HepG2 (cell line): ENCODE measurements around the gene SRRM2. TPM values are rescaled to one million over a fixed set of nuclear protein-coding genes. Genes with fewer than 3 reads are reported as not detected.
A peak's percentile ranks its signal among the peaks of the same experiment; 100 is the strongest.

ENCODE experiments used
- BCL6 ChIP-seq: IDR thresholded peaks from 2 replicates; pipeline ENCODE4 v1.6.1; 2016; ENCODE audit warnings: missing genetic modification reagents, missing compliant biosample characterization
- ELF4 ChIP-seq: sonication (generic); formaldehyde crosslinking; IDR thresholded peaks from 2 replicates; pipeline ENCODE4 v1.5.0; 2020; ENCODE audit warnings: missing genetic modification reagents, mild to moderate bottlenecking, moderate library complexity, borderline replicate concordance
- NBN ChIP-seq: fragments of 450-650 bp; conservative IDR thresholded peaks from 2 replicates; pipeline ENCODE4 v1.6.1; 2017
- NFKB2 ChIP-seq: sonication (generic); formaldehyde crosslinking; IDR thresholded peaks from 2 replicates; pipeline ENCODE4 v1.4.0; 2020; ENCODE audit warnings: missing genetic modification reagents, borderline replicate concordance
- PBX3 ChIP-seq: sonication (generic); formaldehyde crosslinking; IDR thresholded peaks from 2 replicates; pipeline ENCODE4 v1.8.1; 2023; ENCODE audit warnings: missing genetic modification reagents, inconsistent platforms, borderline replicate concordance
- RFX5 ChIP-seq: IDR thresholded peaks from 2 replicates; pipeline ENCODE4 v1.6.1; 2011; ENCODE audit warnings: low read depth, low read length, improper control_type of control experiment
- RFXANK ChIP-seq: IDR thresholded peaks from 2 replicates; pipeline ENCODE4 v1.6.1; 2016
- STAG1 ChIP-seq: sonication (generic); formaldehyde crosslinking; IDR thresholded peaks from 2 replicates; pipeline ENCODE4 v1.4.0; 2020; ENCODE audit warnings: missing genetic modification reagents
- ZHX1 ChIP-seq: sonication (generic); formaldehyde crosslinking; IDR thresholded peaks from 2 replicates; pipeline ENCODE4 v1.8.1; 2022; ENCODE audit warnings: low read depth, mild to moderate bottlenecking, missing genetic modification reagents
- ZNF530 ChIP-seq: sonication (generic); formaldehyde crosslinking; IDR thresholded peaks from 2 replicates; pipeline ENCODE4 v1.5.0; 2020; ENCODE audit warnings: low read depth, mild to moderate bottlenecking, missing genetic modification reagents
- ZNF629 ChIP-seq: sonication (generic); formaldehyde crosslinking; conservative IDR thresholded peaks from 2 replicates; pipeline ENCODE4 v1.5.0; 2020; ENCODE audit warnings: missing genetic modification reagents
- ZNF710 ChIP-seq: sonication (generic); formaldehyde crosslinking; IDR thresholded peaks from 2 replicates; pipeline ENCODE4 v1.5.0; 2020; ENCODE audit warnings: mild to moderate bottlenecking, missing genetic modification reagents, borderline replicate concordance
- polyA plus RNA-seq, 8 experiments: library from polyadenylated mRNA; depleted of rRNA in 3 of 8; stranded (reverse) in 7 of 8; unstranded in 1 of 8; fragments of >200 nt; fragmentation: Illumina TruSeq in 4 of 8; extraction: Trizol in 4 of 8; gene quantifications; 2 replicates each; pipeline versions ENCODE4 v1.2.1 to v1.2.3, GENCODE V29; 2011 to 2016; ENCODE audit warnings: low read depth in 4 of 8, missing spikeins in 1 of 8, mixed read lengths in 1 of 8; ENCODE audit not compliant: insufficient read depth in 1 of 8
- total RNA-seq, 5 experiments: library from RNA; depleted of rRNA; stranded (reverse); fragments of >200 nt; fragmentation: Illumina TruSeq; extraction: Trizol; gene quantifications; 2 replicates each; pipeline ENCODE4 v1.2.3, GENCODE V29; 2016; ENCODE audit warnings: low read depth in 1 of 5
- TF ChIP-seq, protein P1 (sequence below): sonication (generic); formaldehyde crosslinking; IDR thresholded peaks from 2 replicates; pipeline ENCODE4 v1.4.0; 2020; ENCODE audit warnings: missing genetic modification reagents
- TF ChIP-seq, protein P2 (sequence below): sonication (generic); formaldehyde crosslinking; IDR thresholded peaks from 2 replicates; pipeline ENCODE4 v1.4.0; 2020; ENCODE audit warnings: mild to moderate bottlenecking, missing genetic modification reagents
- TF ChIP-seq, protein P3 (sequence below): sonication (generic); formaldehyde crosslinking; IDR thresholded peaks from 2 replicates; pipeline ENCODE4 v1.8.0; 2022; ENCODE audit warnings: missing genetic modification reagents, mild to moderate bottlenecking, borderline replicate concordance

Gene SRRM2
- total and polyA plus RNA-seq, 2 of the 13 experiments (the other 11 are each of a cell fraction or from before 2014, with no cell fraction given) = 50.4 to 112 TPM

DNA sequence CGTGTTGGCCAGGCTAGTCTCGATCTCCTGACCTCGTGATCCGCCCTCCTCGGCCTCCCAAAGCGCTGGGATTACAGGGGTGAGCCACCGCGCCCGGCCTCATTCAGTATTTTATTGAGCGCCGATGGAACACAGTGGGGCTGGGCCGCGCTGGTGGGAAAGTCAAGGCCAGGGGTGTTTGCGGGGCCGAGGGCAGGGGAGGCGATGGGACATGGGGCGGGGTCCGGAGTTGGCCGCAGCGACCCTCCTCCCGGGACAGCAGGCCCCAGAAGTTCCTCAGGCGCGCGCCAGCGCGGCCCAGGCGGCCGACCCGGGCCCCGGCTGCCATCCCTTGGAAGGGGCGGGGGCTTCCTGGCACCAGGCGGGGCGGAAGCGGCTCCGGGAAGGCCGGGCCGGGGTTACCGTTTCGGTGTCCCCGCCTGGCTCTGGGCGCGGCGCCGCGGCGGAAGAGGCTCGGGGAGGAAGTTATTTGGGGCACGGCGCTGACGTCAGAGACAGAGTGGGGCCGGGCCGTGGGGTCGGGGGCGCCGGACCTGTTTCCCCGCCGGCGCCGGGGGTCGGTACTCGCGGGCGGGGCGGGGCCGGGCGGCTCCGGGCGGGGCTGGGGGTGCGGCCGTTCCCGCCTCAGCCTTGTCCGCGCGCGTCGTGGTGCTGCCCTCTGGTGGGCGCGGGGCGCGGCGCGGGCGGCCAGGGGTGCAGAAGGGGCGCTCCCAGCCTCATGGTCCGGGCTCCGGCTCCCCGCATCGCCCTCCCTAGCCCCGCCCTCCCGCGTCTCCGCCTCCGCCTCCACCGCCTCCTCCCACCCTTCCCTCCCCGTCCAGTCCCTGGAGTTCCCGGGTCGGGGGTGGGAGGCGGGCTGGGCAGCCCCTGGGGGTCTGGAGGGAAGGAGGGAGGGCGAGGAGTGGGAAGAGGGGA is 31.5 kb upstream of the SRRM2 start (continued):
- TF ChIP-seq ZHX1 (CRISPR knock-in tag) (peak; percentile 85; the same call in 1 of the 2 replicates), RFX5 (0 out of 2 replicates have a peak, but pooled peaks have one; percentile 17), BCL6 (CRISPR knock-in tag) (no peak; the same call in 1 of the 2 replicates), NBN (no peak), NFKB2 (CRISPR knock-in tag) (no peak), STAG1 (peak; percentile 33; the same call in 1 of the 2 replicates), ZNF530 (CRISPR knock-in tag) (no peak), ELF4 (CRISPR knock-in tag) (no peak), ZNF629 (CRISPR knock-in tag) (no peak), ZNF710 (CRISPR knock-in tag) (no peak), PBX3 (CRISPR knock-in tag) (no peak), RFXANK (no peak; the same call in 1 of the 2 replicates)
- TF ChIP-seq, protein P1, sequence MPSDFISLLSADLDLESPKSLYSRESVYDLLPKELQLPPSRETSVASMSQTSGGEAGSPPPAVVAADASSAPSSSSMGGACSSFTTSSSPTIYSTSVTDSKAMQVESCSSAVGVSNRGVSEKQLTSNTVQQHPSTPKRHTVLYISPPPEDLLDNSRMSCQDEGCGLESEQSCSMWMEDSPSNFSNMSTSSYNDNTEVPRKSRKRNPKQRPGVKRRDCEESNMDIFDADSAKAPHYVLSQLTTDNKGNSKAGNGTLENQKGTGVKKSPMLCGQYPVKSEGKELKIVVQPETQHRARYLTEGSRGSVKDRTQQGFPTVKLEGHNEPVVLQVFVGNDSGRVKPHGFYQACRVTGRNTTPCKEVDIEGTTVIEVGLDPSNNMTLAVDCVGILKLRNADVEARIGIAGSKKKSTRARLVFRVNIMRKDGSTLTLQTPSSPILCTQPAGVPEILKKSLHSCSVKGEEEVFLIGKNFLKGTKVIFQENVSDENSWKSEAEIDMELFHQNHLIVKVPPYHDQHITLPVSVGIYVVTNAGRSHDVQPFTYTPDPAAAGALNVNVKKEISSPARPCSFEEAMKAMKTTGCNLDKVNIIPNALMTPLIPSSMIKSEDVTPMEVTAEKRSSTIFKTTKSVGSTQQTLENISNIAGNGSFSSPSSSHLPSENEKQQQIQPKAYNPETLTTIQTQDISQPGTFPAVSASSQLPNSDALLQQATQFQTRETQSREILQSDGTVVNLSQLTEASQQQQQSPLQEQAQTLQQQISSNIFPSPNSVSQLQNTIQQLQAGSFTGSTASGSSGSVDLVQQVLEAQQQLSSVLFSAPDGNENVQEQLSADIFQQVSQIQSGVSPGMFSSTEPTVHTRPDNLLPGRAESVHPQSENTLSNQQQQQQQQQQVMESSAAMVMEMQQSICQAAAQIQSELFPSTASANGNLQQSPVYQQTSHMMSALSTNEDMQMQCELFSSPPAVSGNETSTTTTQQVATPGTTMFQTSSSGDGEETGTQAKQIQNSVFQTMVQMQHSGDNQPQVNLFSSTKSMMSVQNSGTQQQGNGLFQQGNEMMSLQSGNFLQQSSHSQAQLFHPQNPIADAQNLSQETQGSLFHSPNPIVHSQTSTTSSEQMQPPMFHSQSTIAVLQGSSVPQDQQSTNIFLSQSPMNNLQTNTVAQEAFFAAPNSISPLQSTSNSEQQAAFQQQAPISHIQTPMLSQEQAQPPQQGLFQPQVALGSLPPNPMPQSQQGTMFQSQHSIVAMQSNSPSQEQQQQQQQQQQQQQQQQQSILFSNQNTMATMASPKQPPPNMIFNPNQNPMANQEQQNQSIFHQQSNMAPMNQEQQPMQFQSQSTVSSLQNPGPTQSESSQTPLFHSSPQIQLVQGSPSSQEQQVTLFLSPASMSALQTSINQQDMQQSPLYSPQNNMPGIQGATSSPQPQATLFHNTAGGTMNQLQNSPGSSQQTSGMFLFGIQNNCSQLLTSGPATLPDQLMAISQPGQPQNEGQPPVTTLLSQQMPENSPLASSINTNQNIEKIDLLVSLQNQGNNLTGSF (CRISPR knock-in tag) = no peak
- TF ChIP-seq, protein P2, sequence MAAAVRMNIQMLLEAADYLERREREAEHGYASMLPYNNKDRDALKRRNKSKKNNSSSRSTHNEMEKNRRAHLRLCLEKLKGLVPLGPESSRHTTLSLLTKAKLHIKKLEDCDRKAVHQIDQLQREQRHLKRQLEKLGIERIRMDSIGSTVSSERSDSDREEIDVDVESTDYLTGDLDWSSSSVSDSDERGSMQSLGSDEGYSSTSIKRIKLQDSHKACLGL = no peak
- TF ChIP-seq, protein P3, sequence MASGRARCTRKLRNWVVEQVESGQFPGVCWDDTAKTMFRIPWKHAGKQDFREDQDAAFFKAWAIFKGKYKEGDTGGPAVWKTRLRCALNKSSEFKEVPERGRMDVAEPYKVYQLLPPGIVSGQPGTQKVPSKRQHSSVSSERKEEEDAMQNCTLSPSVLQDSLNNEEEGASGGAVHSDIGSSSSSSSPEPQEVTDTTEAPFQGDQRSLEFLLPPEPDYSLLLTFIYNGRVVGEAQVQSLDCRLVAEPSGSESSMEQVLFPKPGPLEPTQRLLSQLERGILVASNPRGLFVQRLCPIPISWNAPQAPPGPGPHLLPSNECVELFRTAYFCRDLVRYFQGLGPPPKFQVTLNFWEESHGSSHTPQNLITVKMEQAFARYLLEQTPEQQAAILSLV (CRISPR knock-in tag) = no peak
